BLaER1 treated with 17β-estradiol and CSF1 and Interleukin-3, amounts not matched to agents 10 nM and 100 nM (cell line): ENCODE data around the gene COL5A2.

Experiments used
- H3K27ac ChIP-seq, 11 experiments: shearing (Covaris generic); formaldehyde crosslinking; 2 replicates each; pipeline ENCODE4 v1.8.1; 2022
- H3K27me3 ChIP-seq, 11 experiments: shearing (Covaris generic); formaldehyde crosslinking; 2 replicates each; pipeline ENCODE4 v1.8.1; 2022
- H3K36me3 ChIP-seq, 11 experiments: shearing (Covaris generic); formaldehyde crosslinking; 2 replicates each; pipeline ENCODE4 v1.8.1; 2022
- H3K4me1 ChIP-seq, 10 experiments: shearing (Covaris generic); formaldehyde crosslinking; 2 replicates each; pipeline ENCODE4 v1.8.1; 2022
- H3K4me2 ChIP-seq, 11 experiments: shearing (Covaris generic); formaldehyde crosslinking; 2 replicates each; pipeline ENCODE4 v1.8.1; 2022
- H3K4me3 ChIP-seq, 10 experiments: shearing (Covaris generic); formaldehyde crosslinking; 2 replicates each; pipeline ENCODE4 v1.8.1; 2022
- H3K9ac ChIP-seq, 11 experiments: shearing (Covaris generic); formaldehyde crosslinking; 2 replicates each; pipeline ENCODE4 v1.8.1; 2022
- H3K9me3 ChIP-seq, 11 experiments: shearing (Covaris generic); formaldehyde crosslinking; replicated peaks in 1 of 11; 2 replicates each; pipeline ENCODE4 v1.8.1; 2022
- H4K20me1 ChIP-seq, 11 experiments: shearing (Covaris generic); formaldehyde crosslinking; 2 replicates each; pipeline ENCODE4 v1.8.1; 2022
- Cebpa-rat ChIP-seq, 11 experiments: shearing (Covaris generic); IDR thresholded peaks; 2 replicates each; pipeline ENCODE4 v1.8.1; 2022

Gene COL5A2

DNA sequence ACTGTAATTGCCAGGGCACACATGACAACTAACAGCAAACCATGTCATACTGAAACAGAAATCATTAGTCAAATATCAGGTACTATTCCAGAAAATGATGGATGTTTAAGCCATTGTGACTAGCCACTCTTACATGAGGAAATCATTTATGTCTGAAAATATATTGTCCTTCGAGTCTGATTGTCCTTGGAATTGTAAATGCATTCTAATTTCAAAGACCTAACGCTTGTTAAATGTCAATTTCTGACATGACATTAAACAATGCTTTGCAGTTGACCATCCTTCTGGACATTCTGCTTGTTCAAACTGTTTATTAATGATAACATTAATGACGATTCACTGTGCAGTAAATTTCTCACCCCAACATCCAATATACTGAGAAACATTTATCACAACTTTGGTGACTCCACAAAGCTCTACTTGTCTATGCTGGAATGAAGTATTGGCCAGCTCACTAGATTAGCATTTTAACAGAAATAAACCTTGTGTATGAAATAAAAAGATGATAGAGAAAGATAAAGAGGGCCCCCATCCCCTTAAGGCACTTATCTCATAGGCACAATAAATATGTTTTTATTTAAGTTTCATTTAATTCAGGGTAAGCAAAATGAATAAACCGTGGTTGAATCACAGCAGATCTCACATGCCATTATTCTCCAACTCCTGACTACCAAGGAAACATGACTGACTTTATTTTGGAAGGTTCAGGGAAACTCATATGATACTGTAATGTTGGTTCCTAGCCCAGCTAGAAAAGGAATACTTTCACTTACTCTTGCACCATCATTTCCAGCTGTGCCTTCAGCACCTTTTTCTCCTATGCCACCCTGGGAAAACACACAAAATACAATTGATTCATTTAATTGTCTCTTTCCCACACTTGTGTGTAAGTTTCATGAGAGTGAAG, 123.1 kb downstream of the COL5A2 start:
- Histone ChIP-seq H3K9me3 (no peaks in the 10 kb centered on the region), H3K4me2 (no peak overlapping the region), H4K20me1 (no peaks in the 10 kb centered on the region), H3K4me1 (no peaks in the 10 kb centered on the region), H3K27ac (no peak overlapping the region), H3K27me3 (no peaks in the 10 kb centered on the region), H3K4me3 (no peak overlapping the region), H3K9ac (no peak overlapping the region), H3K36me3 (no peaks in the 10 kb centered on the region)
- TF ChIP-seq Cebpa-rat (IDR thresholded peaks at IDR 0.05) = no peak

DNA sequence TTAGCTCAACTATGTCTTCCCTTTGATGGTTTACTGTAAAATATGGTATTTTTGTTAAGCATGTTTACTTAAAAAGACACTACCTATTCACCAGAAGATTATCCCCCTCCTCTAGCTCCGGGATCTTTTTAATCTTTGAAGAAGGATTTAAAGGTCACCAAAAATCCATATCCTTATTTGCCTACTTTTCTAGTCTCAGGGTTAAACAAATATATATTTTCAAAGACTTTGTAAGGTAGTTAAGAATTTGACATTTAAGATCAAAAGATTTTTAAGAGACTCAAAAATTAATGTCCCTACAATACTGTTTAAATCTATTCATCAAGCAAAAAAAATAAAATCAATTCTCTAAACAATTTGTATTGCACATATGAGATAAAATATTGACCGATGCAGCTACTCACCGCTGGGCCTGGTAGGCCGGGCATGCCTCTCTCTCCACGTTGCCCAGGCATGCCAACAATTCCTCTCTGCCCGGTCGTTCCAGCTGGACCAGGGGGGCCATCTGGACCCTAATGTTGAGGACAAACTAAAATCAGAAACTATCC, 129.3 kb downstream of the COL5A2 start:
- TF ChIP-seq Cebpa-rat (IDR thresholded peaks at IDR 0.05) = no peak

DNA sequence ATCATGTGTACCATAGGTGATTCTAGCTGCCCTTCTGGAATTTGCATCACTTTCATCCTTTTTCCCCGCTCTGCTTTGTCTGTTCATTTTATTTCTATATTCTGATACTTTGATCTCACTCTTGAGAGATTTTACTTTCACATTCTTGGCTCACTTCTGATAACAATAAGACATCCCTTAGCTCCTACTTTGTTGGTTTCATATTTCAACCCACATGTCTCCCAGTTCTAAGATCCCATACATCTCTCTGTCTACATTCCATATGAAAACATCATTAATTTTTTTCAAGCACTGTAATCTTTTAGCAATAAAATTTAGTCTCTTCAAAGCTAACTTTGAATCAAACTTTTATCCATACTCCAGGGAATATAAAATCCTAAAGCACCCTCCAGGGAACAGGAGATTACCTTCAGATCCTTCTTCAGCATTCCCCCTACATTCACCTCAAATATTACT, 129.8 kb downstream of the COL5A2 start:
- no peak for TF ChIP-seq Cebpa-rat (IDR thresholded peaks at IDR 0.05)

More for the DNA sequence above, 129.3 kb downstream of the COL5A2 start:
- no peaks in the 10 kb centered on the region for H4K20me1 ChIP-seq
- H3K27me3 ChIP-seq = no peaks in the 10 kb centered on the region
- H3K4me1 ChIP-seq = no peaks in the 10 kb centered on the region
- no peak overlapping the region for H3K9ac ChIP-seq
- no peaks in the 10 kb centered on the region for H3K36me3 ChIP-seq
- no peak overlapping the region for H3K4me3 ChIP-seq
- H3K4me2 ChIP-seq = no peak overlapping the region
- H3K27ac ChIP-seq = no peak overlapping the region
- H3K9me3 ChIP-seq = no peaks in the 10 kb centered on the region

DNA sequence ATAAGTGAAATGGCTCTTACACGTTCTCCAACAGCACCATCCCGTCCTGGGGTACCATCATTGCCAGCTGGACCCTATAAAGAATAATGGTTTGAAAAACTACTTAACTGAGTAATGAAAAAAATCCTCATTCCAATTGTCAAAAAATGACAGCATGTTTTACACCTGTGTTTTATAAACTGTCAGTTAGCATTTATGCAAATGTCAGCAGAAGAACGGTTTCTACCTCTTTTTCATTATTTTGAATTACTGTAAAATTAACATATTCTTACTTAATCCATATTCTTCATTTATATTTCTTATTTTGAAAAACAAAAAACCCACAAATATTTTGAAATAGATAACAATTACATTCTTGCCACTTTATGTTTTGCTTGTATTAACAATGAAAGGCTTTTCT, 131.4 kb downstream of the COL5A2 start:
- no peak overlapping the region for H3K4me2 ChIP-seq
- no peaks in the 10 kb centered on the region for H3K36me3 ChIP-seq
- TF ChIP-seq Cebpa-rat (IDR thresholded peaks at IDR 0.05) = no peak
- H3K9ac ChIP-seq = no peak overlapping the region
- no peaks in the 10 kb centered on the region for H3K27me3 ChIP-seq
- no peak overlapping the region for H3K27ac ChIP-seq
- no peak overlapping the region for H3K4me3 ChIP-seq
- no peaks in the 10 kb centered on the region for H3K4me1 ChIP-seq
- no peaks in the 10 kb centered on the region for H3K9me3 ChIP-seq
- H4K20me1 ChIP-seq = no peaks in the 10 kb centered on the region

More for the DNA sequence above, 129.8 kb downstream of the COL5A2 start:
- Histone ChIP-seq H3K36me3 (no peaks in the 10 kb centered on the region), H3K4me3 (no peak overlapping the region), H3K27ac (no peak overlapping the region), H3K4me2 (no peak overlapping the region), H4K20me1 (no peaks in the 10 kb centered on the region), H3K9me3 (no peaks in the 10 kb centered on the region), H3K4me1 (no peaks in the 10 kb centered on the region), H3K9ac (no peak overlapping the region), H3K27me3 (no peaks in the 10 kb centered on the region)

DNA sequence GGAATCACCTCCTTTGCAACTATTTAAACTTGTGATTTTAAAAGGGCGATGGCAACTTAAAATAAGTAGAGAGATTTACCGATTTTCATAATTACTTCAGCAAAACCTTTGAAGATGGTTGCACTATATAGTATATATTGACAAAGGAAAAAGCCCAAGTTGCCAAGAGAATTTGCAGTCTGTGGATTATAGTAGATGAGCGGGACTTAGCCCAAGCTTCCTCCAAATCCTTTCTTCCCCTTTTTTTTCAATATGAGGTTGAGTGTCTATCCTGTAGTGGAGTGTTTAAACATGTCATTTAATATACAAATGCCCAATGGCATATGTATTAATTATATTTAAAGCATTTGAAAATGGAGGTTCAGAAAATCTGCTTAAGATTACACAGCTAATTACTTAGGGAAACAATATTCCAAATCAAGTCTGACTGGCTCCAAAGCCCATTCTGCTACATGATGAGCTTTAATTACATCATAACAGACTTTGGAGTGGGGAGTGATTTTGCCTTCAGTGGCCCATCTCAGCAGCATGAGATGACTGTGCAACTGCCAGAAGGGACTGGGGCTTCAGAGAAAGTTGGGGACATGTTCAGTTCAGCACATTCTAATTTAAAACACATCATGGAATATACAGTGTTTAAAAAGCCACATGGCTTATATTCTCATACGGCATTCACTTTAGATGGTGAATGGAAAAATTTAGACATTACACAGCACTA, 132.2 kb downstream of the COL5A2 start:
- Histone ChIP-seq H3K4me1 (no peaks in the 10 kb centered on the region), H4K20me1 (no peaks in the 10 kb centered on the region), H3K4me3 (no peak overlapping the region), H3K36me3 (no peaks in the 10 kb centered on the region), H3K9me3 (no peaks in the 10 kb centered on the region), H3K9ac (no peak overlapping the region), H3K4me2 (no peak overlapping the region), H3K27ac (no peak overlapping the region), H3K27me3 (no peaks in the 10 kb centered on the region)
- no peak for TF ChIP-seq Cebpa-rat (IDR thresholded peaks at IDR 0.05)

DNA sequence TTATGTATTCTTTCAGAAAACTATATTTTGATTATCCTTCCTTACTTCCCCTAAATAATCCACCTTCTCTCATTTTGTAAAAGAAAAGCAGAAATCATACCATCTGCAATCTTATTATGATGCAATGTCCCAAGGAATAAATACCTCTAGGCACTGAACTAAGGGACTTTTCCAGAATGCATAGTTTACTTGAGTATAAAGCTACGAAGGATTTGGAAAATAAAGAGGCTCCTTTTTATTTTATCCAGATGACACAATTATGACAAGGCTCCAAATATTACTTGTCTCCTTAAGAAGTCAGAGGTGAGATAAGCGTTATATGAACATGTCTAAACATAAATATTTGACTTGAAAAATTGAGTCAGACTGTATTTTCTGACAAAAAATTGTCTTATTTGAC, 133.2 kb downstream of the COL5A2 start:
- no peaks in the 10 kb centered on the region for H4K20me1 ChIP-seq
- no peaks in the 10 kb centered on the region for H3K36me3 ChIP-seq
- H3K27me3 ChIP-seq = no peaks in the 10 kb centered on the region
- H3K9me3 ChIP-seq = no peaks in the 10 kb centered on the region
- no peak overlapping the region for H3K27ac ChIP-seq
- no peak overlapping the region for H3K4me3 ChIP-seq
- H3K9ac ChIP-seq = no peak overlapping the region
- H3K4me1 ChIP-seq = no peaks in the 10 kb centered on the region
- no peak overlapping the region for H3K4me2 ChIP-seq
- no peak for TF ChIP-seq Cebpa-rat (IDR thresholded peaks at IDR 0.05)

DNA sequence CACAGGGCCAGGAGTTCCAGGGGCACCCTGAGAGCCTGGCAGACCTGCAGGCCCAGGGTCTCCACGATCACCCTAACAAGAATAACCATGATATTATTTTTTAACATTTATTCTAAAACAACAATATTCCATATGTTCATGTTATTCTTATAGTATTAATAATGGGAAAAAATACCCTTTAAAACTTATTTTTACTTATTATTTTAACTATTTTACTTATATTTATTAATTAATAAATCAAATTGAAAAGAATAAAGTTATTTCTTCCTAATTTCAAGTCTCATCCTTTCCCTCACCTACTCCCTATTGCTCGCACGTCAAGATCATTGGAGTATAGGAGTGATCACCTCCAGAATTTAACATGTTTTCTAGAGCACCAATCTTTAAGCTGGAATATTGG, 133.7 kb downstream of the COL5A2 start:
- no peak for TF ChIP-seq Cebpa-rat (IDR thresholded peaks at IDR 0.05)
- H3K27ac ChIP-seq = no peak overlapping the region
- no peak overlapping the region for H3K4me2 ChIP-seq
- no peaks in the 10 kb centered on the region for H3K4me1 ChIP-seq
- no peaks in the 10 kb centered on the region for H4K20me1 ChIP-seq
- H3K9me3 ChIP-seq = no peaks in the 10 kb centered on the region
- no peak overlapping the region for H3K9ac ChIP-seq
- H3K36me3 ChIP-seq = no peaks in the 10 kb centered on the region
- no peak overlapping the region for H3K4me3 ChIP-seq
- no peaks in the 10 kb centered on the region for H3K27me3 ChIP-seq

DNA sequence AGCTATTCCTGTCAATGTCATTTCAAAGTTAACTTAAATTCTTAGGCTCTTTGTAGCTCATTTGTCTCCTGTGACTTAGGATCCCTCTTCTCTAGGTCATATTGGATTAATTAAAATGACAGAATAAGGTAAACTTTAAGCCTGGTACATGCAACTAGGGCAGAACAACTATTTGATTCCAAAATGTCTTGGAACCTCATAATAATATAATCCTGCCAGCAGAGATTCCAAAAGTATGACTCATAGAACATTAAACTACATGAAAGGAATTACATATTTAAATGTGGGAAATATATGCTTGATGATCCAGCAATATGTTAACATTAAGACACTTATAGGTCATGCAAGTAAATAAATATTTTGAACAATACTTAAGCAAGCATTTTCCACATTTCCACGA, 142.0 kb downstream of the COL5A2 start:
- Histone ChIP-seq H3K4me3 (no peak overlapping the region), H3K4me1 (peaks cover 0 to 10% (median 0%) of the 10 kb centered on the region in 10 experiments; a peak in 3 of 20 replicates), H3K9ac (no peak overlapping the region), H3K4me2 (no peak overlapping the region), H3K27me3 (no peaks in the 10 kb centered on the region), H4K20me1 (no peaks in the 10 kb centered on the region), H3K36me3 (no peaks in the 10 kb centered on the region), H3K27ac (no peak overlapping the region), H3K9me3 (no peaks in the 10 kb centered on the region)
- no peak for TF ChIP-seq Cebpa-rat (IDR thresholded peaks at IDR 0.05)

DNA sequence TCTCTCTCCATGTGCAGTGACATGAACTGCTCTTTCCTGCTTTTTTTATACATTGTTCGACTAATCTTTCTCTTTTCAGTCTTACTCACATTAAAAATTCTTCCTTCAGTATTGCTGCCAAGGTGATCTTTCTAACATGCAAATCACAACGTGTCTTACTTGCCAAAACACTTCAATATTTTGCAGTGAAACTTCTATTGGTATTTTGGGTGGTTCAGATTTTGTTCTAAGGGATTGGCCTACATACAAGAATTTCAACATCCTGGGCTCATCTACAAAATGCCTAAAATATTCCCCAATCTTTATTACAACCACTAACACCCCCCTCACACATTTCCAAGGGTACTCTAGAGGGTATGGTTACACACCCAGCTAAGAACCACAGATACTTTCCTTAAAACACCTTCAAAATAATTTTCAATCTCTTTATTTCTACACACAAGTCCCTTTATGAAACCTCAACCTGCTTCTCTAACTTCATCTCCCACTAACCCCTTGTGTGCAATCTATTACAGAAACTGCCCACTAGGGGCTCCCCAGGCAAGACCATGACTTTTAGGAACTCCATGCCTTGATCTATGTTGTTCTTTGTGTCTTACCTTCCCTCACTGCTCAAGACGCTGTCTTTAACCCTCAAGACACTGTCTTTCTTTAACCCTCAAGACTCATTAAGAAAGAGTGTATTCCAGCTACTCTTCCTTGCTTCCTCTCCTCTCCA, 154.5 kb downstream of the COL5A2 start:
- H3K9ac ChIP-seq = no peak overlapping the region
- H3K9me3 ChIP-seq = no peaks in the 10 kb centered on the region
- H3K4me1 ChIP-seq = no peaks in the 10 kb centered on the region
- H3K36me3 ChIP-seq = no peaks in the 10 kb centered on the region
- H4K20me1 ChIP-seq = no peaks in the 10 kb centered on the region
- H3K4me2 ChIP-seq = no peak overlapping the region
- no peaks in the 10 kb centered on the region for H3K27me3 ChIP-seq
- TF ChIP-seq Cebpa-rat (IDR thresholded peaks at IDR 0.05) = no peak
- no peak overlapping the region for H3K27ac ChIP-seq
- H3K4me3 ChIP-seq = no peak overlapping the region
